Measurements from ENCODE around the gene FKBP15. TPM values are rescaled to one million over a fixed set of nuclear protein-coding genes. Genes with fewer than 3 reads are reported as not detected.

Gene FKBP15
- total RNA-seq, 1 experiment from 2014 or later: 18.5 TPM

DNA sequence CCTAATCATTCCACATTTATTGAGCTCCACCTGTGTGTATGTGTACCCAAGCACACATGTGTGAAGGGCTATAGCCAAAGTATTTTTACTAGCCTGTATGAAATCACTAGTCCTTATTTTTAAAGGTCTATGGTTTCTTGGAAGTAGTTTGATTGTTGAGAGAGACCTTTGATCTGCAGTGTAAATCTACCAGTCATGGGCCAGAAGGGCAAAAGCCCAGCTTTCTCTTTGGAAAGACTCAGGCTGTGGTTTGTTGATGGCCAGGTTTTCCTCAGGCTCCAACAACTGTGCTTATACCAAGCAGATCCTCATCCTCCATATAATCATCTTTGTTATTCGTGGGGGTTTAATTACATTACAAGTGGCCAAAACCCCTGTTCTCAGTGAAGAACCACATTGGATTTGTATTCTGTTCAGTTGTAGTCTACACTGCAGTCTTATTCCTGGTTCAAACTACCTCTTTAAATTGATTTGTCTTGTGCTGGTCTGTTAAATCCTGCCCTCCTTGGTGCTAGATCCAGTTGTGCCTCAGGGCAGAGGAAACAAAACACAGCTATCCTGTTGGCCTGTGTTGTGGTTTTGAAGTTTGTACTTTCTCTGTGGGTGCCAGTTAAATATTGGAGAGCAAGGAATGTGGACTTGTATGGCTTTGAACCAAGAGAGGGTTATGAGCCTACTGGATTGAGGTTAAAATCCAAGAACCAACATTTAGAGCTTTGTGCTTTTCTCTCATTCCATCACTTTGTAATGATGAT lies 41.0 kb upstream of the FKBP15 start:
- no peak overlapping the region for H2BK20ac ChIP-seq (ENCODE audit: low read depth, low read length, poor library complexity, severe bottlenecking)
- no peak overlapping the region for H2BK15ac ChIP-seq (ENCODE audit: low read depth, low read length)
- no peak overlapping the region for H3K18ac ChIP-seq (ENCODE audit: insufficient read length, low read depth, low read length)
- H3K9ac ChIP-seq (ENCODE audit: extremely low read depth, insufficient read length, low read length): no peak overlapping the region
- H4K8ac ChIP-seq (replicated peaks; ENCODE audit: insufficient read length, low read depth, low read length): no peak overlapping the region
- H3K23me2 ChIP-seq (ENCODE audit: insufficient read length, low read depth, low read length, poor library complexity, severe bottlenecking): no peaks in the 10 kb centered on the region
- H3K4ac ChIP-seq (ENCODE audit: low read depth, low read length): no peak overlapping the region
- no peak overlapping the region for H3K4me2 ChIP-seq (ENCODE audit: insufficient read depth, insufficient read length, low read length)
- no peaks in the 10 kb centered on the region for H3K79me2 ChIP-seq (ENCODE audit: insufficient read depth, low read length)
- H3K36me3 Mint-ChIP-seq (ENCODE audit: insufficient read depth in 1 of 3, low read depth in 3 of 3): peaks cover 13 to 44% (median 33%) of the 10 kb centered on the region in 3 experiments; a peak in 6 of 7 replicates
- no peaks in the 10 kb centered on the region for H3K9me3 ChIP-seq (ENCODE audit: control insufficient read depth, low read depth, low read length)
- H3K27ac Mint-ChIP-seq: peak overlapping the region in 1 of 3 experiments; percentile 49; a peak in 2 of 7 replicates
- H3K9me3 Mint-ChIP-seq: no peaks in the 10 kb centered on the region
- H2BK5ac ChIP-seq (ENCODE audit: insufficient read length, low read length): no peak overlapping the region
- no peaks in the 10 kb centered on the region for H3K4me1 Mint-ChIP-seq
- H4K91ac ChIP-seq (ENCODE audit: insufficient read length, low read depth, low read length): no peak overlapping the region
- H4K5ac ChIP-seq (ENCODE audit: insufficient read length, low read depth, low read length): no peak overlapping the region
- H3K14ac ChIP-seq (ENCODE audit: insufficient read depth, low read length): no peak overlapping the region
- no peak overlapping the region for H2AK5ac ChIP-seq (ENCODE audit: insufficient read length, low read length)
- H3K79me1 ChIP-seq (ENCODE audit: insufficient read depth, low read depth, low read length, poor library complexity, severe bottlenecking): no peaks in the 10 kb centered on the region
- TF ChIP-seq, protein P1, sequence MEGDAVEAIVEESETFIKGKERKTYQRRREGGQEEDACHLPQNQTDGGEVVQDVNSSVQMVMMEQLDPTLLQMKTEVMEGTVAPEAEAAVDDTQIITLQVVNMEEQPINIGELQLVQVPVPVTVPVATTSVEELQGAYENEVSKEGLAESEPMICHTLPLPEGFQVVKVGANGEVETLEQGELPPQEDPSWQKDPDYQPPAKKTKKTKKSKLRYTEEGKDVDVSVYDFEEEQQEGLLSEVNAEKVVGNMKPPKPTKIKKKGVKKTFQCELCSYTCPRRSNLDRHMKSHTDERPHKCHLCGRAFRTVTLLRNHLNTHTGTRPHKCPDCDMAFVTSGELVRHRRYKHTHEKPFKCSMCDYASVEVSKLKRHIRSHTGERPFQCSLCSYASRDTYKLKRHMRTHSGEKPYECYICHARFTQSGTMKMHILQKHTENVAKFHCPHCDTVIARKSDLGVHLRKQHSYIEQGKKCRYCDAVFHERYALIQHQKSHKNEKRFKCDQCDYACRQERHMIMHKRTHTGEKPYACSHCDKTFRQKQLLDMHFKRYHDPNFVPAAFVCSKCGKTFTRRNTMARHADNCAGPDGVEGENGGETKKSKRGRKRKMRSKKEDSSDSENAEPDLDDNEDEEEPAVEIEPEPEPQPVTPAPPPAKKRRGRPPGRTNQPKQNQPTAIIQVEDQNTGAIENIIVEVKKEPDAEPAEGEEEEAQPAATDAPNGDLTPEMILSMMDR (conservative IDR thresholded peaks at IDR 0.05): no peak
- no peaks in the 10 kb centered on the region for H3K27me3 Mint-ChIP-seq (ENCODE audit: low read depth)
- H3T11ph ChIP-seq (ENCODE audit: low read length): no peak overlapping the region
- no peaks in the 10 kb centered on the region for H3K27me3 ChIP-seq (ENCODE audit: insufficient read depth, low read length)
- no peak overlapping the region for H3K56ac ChIP-seq (ENCODE audit: insufficient read length, low read depth, low read length)
- no peak overlapping the region for H3K27ac ChIP-seq (ENCODE audit: insufficient read length, low read depth, low read length)
- no peak for DNase-seq
- H4K20me1 ChIP-seq (ENCODE audit: control insufficient read depth, insufficient read depth, insufficient read length): no peaks in the 10 kb centered on the region
- WGBS (ENCODE audit: extremely low coverage, insufficient read length, low lambda C conversion rate): no CpG with 5 or more reads among the region's 1 CpG
- no peaks in the 10 kb centered on the region for H3K4me1 ChIP-seq (ENCODE audit: insufficient read depth, low read length)
- H2BK12ac ChIP-seq (ENCODE audit: insufficient read length, low read depth, low read length): no peak overlapping the region
- no peak overlapping the region for H2AFZ ChIP-seq (ENCODE audit: low read length)
- no peak overlapping the region for H3K4me3 Mint-ChIP-seq
- H3K23ac ChIP-seq (ENCODE audit: insufficient read length, low read depth, low read length): no peak overlapping the region
- H2BK120ac ChIP-seq (ENCODE audit: low read depth, low read length, poor library complexity, severe bottlenecking): no peak overlapping the region
